GM13976 (cell line): ENCODE data around the gene SNX22.

ENCODE experiments used
- DNase-seq: peaks from one replicate; pipeline ENCODE4 v3.0.0; 2012; ENCODE audit warnings: low spot score
- in situ Hi-C: fragments of 300-500 bp; cut with MboI; formaldehyde crosslinking; loops from one replicate; pipeline ENCODE4 v1.12.0; 2022; ENCODE audit warnings: low sequenced_read_pairs, mixed read lengths, inconsistent platforms; ENCODE audit not compliant: unreplicated experiment
- TF ChIP-seq, protein P1 (sequence below): IDR thresholded peaks from 2 replicates; pipeline ENCODE4 v1.5.1; 2012; ENCODE audit warnings: borderline replicate concordance, mild to moderate bottlenecking; ENCODE audit not compliant: insufficient read depth; ENCODE audit errors: extremely low read depth, missing control alignments, control extremely low read depth

The SNX22 gene

DNA sequence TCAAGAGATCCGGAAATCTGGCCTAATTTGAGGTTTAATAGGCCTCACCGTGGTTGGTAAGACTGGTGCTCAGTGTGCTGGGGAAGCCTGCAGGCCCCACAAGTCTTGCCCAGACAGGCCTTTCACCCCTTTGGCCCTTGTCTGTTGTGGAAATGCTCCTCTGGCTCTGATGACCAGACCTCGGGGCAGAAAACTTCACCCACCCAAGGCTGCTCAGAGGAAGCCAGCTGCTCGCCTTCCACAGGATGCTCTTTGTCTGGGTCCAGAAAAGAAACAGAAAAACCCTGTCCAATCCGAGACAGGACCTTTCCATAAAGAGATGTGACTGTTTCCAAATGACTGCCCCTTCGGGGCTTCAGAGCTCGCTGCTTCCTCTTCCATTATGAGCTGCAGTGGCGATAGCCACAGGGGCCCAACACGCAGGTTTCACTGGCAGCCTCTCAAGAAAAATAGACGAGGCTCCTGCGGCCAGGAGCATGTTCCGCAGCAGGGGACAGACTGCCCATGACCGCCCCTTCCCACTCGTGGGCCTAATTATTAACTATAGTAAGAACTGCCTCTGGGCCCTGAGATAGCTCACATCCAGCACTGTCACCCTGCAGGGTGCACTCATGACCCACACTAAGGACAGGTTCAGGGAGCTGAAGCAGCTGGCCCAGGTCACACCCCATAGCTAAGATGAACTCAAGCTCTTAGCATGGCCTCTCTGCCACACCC lies 6.8 kb upstream of the SNX22 start:
- TF ChIP-seq, protein P1, sequence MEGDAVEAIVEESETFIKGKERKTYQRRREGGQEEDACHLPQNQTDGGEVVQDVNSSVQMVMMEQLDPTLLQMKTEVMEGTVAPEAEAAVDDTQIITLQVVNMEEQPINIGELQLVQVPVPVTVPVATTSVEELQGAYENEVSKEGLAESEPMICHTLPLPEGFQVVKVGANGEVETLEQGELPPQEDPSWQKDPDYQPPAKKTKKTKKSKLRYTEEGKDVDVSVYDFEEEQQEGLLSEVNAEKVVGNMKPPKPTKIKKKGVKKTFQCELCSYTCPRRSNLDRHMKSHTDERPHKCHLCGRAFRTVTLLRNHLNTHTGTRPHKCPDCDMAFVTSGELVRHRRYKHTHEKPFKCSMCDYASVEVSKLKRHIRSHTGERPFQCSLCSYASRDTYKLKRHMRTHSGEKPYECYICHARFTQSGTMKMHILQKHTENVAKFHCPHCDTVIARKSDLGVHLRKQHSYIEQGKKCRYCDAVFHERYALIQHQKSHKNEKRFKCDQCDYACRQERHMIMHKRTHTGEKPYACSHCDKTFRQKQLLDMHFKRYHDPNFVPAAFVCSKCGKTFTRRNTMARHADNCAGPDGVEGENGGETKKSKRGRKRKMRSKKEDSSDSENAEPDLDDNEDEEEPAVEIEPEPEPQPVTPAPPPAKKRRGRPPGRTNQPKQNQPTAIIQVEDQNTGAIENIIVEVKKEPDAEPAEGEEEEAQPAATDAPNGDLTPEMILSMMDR: no peak
- in situ Hi-C loops: no loop called here
- peak; percentile 81 for DNase-seq

DNA sequence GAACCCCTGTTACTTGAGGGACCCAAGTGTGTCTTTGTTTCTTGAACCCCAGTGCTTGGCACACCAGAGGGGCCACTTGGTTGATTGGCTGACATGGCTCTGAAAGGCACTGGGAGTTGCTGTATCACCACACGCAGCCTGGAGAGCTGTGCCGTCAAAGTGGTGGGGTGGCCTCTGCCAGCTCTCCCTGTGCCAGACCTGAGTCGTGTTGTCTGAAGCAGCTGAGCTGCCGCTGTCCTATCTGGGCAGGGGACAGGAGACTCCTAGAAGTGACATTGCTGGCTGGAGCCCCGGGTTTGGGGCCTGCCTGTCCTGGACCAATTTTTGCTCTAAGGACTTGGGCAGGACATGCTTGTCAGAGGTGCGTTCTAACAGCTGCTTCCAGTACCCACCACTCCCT lies 5.5 kb upstream of the SNX22 start:
- no peak for DNase-seq
- in situ Hi-C loops: no loop called here
- TF ChIP-seq, protein P1: no peak

DNA sequence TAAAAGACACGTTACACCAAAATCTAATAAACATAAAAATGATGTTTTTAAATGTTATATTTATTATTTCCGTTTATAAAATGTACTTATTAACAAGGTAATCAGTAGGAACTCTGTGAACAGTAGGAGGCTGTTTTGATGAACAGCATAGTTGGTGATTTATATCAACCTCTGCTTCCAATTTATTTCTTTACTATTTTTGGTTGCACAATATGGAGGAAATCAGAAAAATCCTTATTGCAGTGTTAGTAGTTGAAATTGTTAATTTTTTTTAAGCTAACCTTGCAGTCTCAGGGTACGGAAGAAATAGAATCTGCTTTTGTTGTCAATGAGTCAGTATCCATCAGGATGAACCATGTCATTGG lies 5.0 kb upstream of the SNX22 start:
- in situ Hi-C loops: no loop called here
- TF ChIP-seq, protein P1: no peak
- DNase-seq: no peak

DNA sequence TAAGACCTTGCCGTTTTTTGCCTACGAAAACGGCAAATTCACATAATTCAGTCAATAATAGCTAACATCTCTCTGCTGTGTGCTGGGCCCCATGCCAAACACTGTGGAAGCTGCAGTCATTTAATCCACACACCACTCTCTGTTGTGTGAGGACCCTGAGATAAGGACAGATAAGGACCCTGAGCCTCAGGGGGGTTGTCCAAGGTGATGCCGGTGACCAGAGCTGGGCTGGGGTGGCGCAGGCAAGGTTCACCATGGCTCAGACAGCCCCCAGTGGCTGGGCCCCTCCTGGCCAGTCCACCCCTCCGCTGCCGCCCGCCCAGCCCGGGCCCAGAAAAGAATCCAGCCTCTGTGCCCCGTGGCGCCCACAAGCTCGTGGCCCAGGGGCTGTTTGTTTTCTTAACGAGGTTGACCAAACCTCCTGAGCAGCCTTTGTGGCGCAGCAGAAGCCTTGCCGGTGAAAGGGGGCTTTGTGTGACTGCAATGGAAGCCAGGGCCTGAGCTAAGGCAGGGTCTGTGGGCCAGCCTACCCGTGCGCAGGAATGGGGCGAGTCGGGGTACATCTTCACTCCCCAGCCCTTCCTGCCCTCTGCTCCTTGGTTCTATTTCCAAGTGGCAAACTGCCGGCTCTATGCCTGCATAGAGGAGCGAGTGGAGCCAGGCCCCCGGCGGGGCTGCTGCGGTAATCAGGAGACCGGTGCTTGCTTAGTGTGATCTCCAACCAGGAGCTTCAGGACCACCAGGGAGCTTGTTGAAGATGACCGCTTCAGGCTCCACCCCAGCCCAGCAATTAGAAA lies 4.4 kb upstream of the SNX22 start:
- TF ChIP-seq, protein P1: no peak

DNA sequence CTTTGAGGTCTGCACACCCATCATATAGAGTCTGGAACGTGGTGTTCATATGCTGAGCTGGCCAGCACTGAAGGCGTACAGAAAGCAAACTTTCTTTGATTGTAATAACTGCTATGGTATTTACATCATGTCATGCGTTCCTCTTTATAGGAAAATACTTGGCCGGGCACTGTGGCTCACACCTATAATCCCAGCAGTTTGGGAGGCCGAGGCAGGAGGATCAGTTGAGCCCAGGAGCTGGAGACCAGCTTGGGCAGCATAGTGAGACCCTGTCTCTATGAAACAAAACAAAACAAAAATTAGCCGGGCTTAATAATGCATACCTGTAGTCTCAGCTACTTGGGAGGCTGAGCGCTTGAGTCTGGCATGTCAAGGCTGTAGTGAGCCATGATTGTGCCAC lies 3.4 kb upstream of the SNX22 start:
- in situ Hi-C loops: no loop called here
- no peak for DNase-seq
- TF ChIP-seq, protein P1: no peak

More for the DNA sequence above, 4.4 kb upstream of the SNX22 start:
- in situ Hi-C loops: no loop called here
- no peak for DNase-seq

DNA sequence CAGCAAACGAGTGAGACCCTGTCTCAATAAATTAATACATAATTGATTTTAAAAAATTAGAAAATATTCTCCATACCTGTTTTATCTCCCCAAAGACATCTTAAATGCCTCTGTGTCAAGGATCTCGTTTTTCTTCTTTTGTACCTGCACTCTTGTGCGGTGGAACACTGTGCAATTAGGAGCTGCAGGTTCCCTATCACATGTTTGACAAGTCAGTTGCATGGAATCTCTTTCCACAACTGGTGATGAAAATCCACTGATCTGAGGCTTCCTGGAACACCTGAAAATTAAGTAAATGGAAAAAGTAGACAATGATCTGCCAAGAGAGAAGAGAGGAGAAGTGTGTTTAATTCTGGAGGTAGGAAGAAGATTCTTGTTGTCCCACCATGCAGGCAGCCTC lies 3.0 kb upstream of the SNX22 start:
- DNase-seq: no peak
- TF ChIP-seq, protein P1: no peak
- in situ Hi-C loops: no loop called here

DNA sequence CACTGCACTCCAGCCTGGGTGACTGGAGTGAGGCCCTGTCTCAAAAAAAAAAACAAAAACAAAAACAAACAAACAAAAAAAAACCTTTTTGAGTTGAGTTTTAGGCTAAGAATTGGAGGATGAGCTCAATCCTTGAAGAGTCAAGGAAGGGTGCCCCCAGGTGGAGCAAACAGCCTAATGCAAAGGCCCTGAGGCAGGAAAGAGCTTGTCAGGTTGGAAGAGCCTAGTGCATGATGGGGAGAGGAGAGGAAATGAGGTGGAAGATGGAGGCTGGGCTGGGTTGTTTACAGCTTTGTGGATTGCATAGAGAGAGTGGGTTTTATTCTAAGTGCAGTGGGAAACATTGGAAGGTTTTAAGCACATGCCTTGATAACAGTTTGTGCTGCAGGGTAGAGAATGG lies 2.1 kb upstream of the SNX22 start:
- TF ChIP-seq, protein P1: peak; percentile 1
- in situ Hi-C loops: no loop called here
- DNase-seq: no peak
